GM23338 (cell line): ENCODE measurements around the gene TTC39A. TPM values are rescaled to one million over a fixed set of nuclear protein-coding genes. Genes with fewer than 3 reads are reported as not detected.
A peak's percentile ranks its signal among the peaks of the same experiment; 100 is the strongest.

ENCODE experiments used
- ATAC-seq: fragments of 200-7000 bp; cut with Tn5 transposase; 3 replicates; pipeline ENCODE4 v1.9.1; 2020
- DNase-seq: peaks from one replicate; pipeline ENCODE4 v3.0.0-alpha.2; 2015; ENCODE audit warnings: low spot score
- H2AFZ ChIP-seq: fragments of 200-600 bp; sonication (generic); 2 replicates; pipeline ENCODE4 v1.8.0; 2016; ENCODE audit warnings: antibody characterized with exemption, mild to moderate bottlenecking, moderate library complexity
- H3F3A ChIP-seq: fragments of 200-600 bp; sonication (generic); replicated peaks from 2 replicates; pipeline ENCODE4 v1.8.0; 2017; ENCODE audit warnings: antibody characterized with exemption, mixed run types, low read depth
- H3K27ac ChIP-seq: fragments of 200-600 bp; sonication (generic); 2 replicates; pipeline ENCODE4 v1.6.1; 2016; ENCODE audit warnings: low read depth
- H3K27me3 ChIP-seq: fragments of 200-600 bp; sonication (generic); 2 replicates; pipeline ENCODE4 v1.8.0; 2016; ENCODE audit warnings: mild to moderate bottlenecking, mixed run types, moderate library complexity; ENCODE audit not compliant: insufficient read depth
- H3K36me3 ChIP-seq: fragments of 200-600 bp; sonication (generic); 2 replicates; pipeline ENCODE4 v1.8.0; 2016; ENCODE audit warnings: mild to moderate bottlenecking; ENCODE audit not compliant: insufficient read depth
- H3K4me1 ChIP-seq: fragments of 200-600 bp; sonication (generic); 2 replicates; pipeline ENCODE4 v1.8.0; 2016; ENCODE audit warnings: mild to moderate bottlenecking, moderate library complexity; ENCODE audit not compliant: insufficient read depth
- H3K4me2 ChIP-seq: fragments of 200-600 bp; sonication (generic); 2 replicates; pipeline ENCODE4 v1.7.1; 2017; ENCODE audit warnings: mixed run types
- H3K4me3 ChIP-seq: fragments of 200-600 bp; sonication (generic); 2 replicates; pipeline ENCODE4 v1.6.1; 2016; ENCODE audit warnings: mixed run types
- H3K79me2 ChIP-seq: fragments of 200-600 bp; sonication (generic); replicated peaks from 2 replicates; pipeline ENCODE4 v1.8.0; 2017; ENCODE audit warnings: mild to moderate bottlenecking; ENCODE audit not compliant: insufficient read depth
- H3K9me2 ChIP-seq: fragments of 200-600 bp; sonication (generic); 2 replicates; pipeline ENCODE4 v1.8.0; 2017; ENCODE audit not compliant: insufficient read depth
- H4K20me1 ChIP-seq: fragments of 200-600 bp; sonication (generic); replicated peaks from 2 replicates; pipeline ENCODE4 v1.8.0; 2017; ENCODE audit warnings: mild to moderate bottlenecking; ENCODE audit not compliant: insufficient read depth
- H3K27ac Mint-ChIP-seq: 2 replicates; pipeline ENCODE4 v1.8.0; 2020; ENCODE audit warnings: inconsistent platforms, mild to moderate bottlenecking, moderate library complexity, mixed read lengths
- H3K27me3 Mint-ChIP-seq: 3 replicates; pipeline ENCODE4 v1.8.0; 2022; ENCODE audit warnings: low read depth, mild to moderate bottlenecking, moderate library complexity, mixed read lengths, inconsistent platforms; ENCODE audit not compliant: insufficient read depth, poor library complexity
- H3K36me3 Mint-ChIP-seq: 3 replicates; pipeline ENCODE4 v1.8.0; 2021; ENCODE audit warnings: low read depth, mild to moderate bottlenecking, inconsistent platforms, moderate library complexity, mixed read lengths
- H3K4me1 Mint-ChIP-seq: 3 replicates; pipeline ENCODE4 v1.8.0; 2020; ENCODE audit warnings: mild to moderate bottlenecking, inconsistent platforms, mixed read lengths
- H3K4me3 Mint-ChIP-seq: 3 replicates; pipeline ENCODE4 v1.8.0; 2021; ENCODE audit warnings: moderate library complexity, mild to moderate bottlenecking, inconsistent platforms, mixed read lengths
- H3K9me3 Mint-ChIP-seq: 3 replicates; pipeline ENCODE4 v1.8.0; 2020; ENCODE audit warnings: moderate library complexity, mild to moderate bottlenecking, inconsistent platforms, mixed read lengths
- ETS1 ChIP-seq: IDR thresholded peaks from 2 replicates; pipeline ENCODE4 v1.6.1; 2016; ENCODE audit warnings: antibody characterized with exemption
- JUNB ChIP-seq: IDR thresholded peaks from one replicate; pipeline ENCODE4 v1.6.1; 2016; ENCODE audit warnings: antibody characterized with exemption; ENCODE audit not compliant: unreplicated experiment
- REST ChIP-seq: IDR thresholded peaks from one replicate; pipeline ENCODE4 v1.6.1; 2018; ENCODE audit warnings: antibody characterized with exemption; ENCODE audit not compliant: unreplicated experiment
- ZNF114 ChIP-seq: fragments of 250-450 bp; sonication (Bioruptor Pico); IDR thresholded peaks from 2 replicates; pipeline ENCODE4 v1.5.0; 2020; ENCODE audit warnings: mild to moderate bottlenecking, moderate library complexity
- ZNF331 ChIP-seq: fragments of 250-450 bp; sonication (Bioruptor Pico); IDR thresholded peaks from 2 replicates; pipeline ENCODE4 v1.5.0; 2020; ENCODE audit warnings: low read depth, mild to moderate bottlenecking, moderate library complexity
- ZNF462 ChIP-seq: fragments of 250-450 bp; sonication (Bioruptor Pico); IDR thresholded peaks from 2 replicates; pipeline ENCODE4 v1.5.0; 2020; ENCODE audit warnings: mild to moderate bottlenecking, moderate library complexity
- polyA plus RNA-seq: library from polyadenylated mRNA; unstranded; fragments of >200 nt; fragmentation: Nextera tagmentation; extraction: Ambion mirVana; gene quantifications from 2 replicates; pipeline ENCODE4 v1.2.1, GENCODE V29; 2016
- total RNA-seq: library from RNA; depleted of rRNA; stranded (reverse); fragments of >200 nt; shearing (Covaris generic); gene quantifications from 2 replicates; pipeline ENCODE4 v1.2.3, GENCODE V29; 2014

The TTC39A gene
- total and polyA plus RNA-seq, 2 experiments from 2014 or later: 2.3 to 7.1 TPM

- Mint-ChIP-seq H3K4me1 (peaks cover 17% of the 10 kb centered on the region; the same call in 2 of the 3 replicates), H3K9me3 (peaks cover 10% of the 10 kb centered on the region; the same call in 2 of the 3 replicates), H3K27ac (no peak overlapping the region), H3K27me3 (peaks cover 13% of the 10 kb centered on the region), H3K36me3 (no peaks in the 10 kb centered on the region; the same call in 2 of the 3 replicates), H3K4me3 (no peak overlapping the region)
- peak; percentile 12 for ATAC-seq
- no peak for TF ChIP-seq ETS1
- TF ChIP-seq ZNF114 (CRISPR knock-in tag): no peak
- TF ChIP-seq ZNF331: no peak
- Histone ChIP-seq H3K4me1 (peaks cover 5% of the 10 kb centered on the region; the same call in 1 of the 2 replicates), H2AFZ (peak overlapping the region; percentile 96), H3K4me2 (peak overlapping the region; percentile 32; the same call in 1 of the 2 replicates), H3K27ac (no peak overlapping the region), H3K27me3 (no peaks in the 10 kb centered on the region), H4K20me1 (no peaks in the 10 kb centered on the region), H3K9me2 (no peaks in the 10 kb centered on the region), H3K36me3 (no peaks in the 10 kb centered on the region), H3K79me2 (no peaks in the 10 kb centered on the region), H3K4me3 (no peak overlapping the region), H3F3A (no peaks in the 10 kb centered on the region)
- no peak for DNase-seq
Measured at GRCh38 chr1:51295926-51296325, 34.4 kb downstream of the TTC39A start.

GRCh38 chr1:51294566-51295184, 35.7 kb downstream of the TTC39A start:
- Histone ChIP-seq H3K27ac (no peak overlapping the region), H4K20me1 (no peaks in the 10 kb centered on the region), H3K79me2 (no peaks in the 10 kb centered on the region), H3F3A (no peaks in the 10 kb centered on the region), H3K4me2 (no peak overlapping the region), H3K4me1 (peaks cover 5% of the 10 kb centered on the region; the same call in 1 of the 2 replicates), H3K36me3 (no peaks in the 10 kb centered on the region), H3K4me3 (no peak overlapping the region), H3K27me3 (no peaks in the 10 kb centered on the region), H2AFZ (no peak overlapping the region), H3K9me2 (no peaks in the 10 kb centered on the region)
- H3K27me3 Mint-ChIP-seq: peaks cover 14% of the 10 kb centered on the region
- peaks cover 8% of the 10 kb centered on the region; the same call in 2 of the 3 replicates for H3K9me3 Mint-ChIP-seq
- no peak for ATAC-seq
- H3K36me3 Mint-ChIP-seq: no peaks in the 10 kb centered on the region; the same call in 2 of the 3 replicates
- no peak overlapping the region for H3K27ac Mint-ChIP-seq
- DNase-seq: no peak
- no peak overlapping the region for H3K4me3 Mint-ChIP-seq
- peaks cover 17% of the 10 kb centered on the region; the same call in 2 of the 3 replicates for H3K4me1 Mint-ChIP-seq
- TF ChIP-seq ETS1 (no peak), JUNB (no peak), ZNF462 (CRISPR knock-in tag) (no peak), REST (no peak), ZNF114 (CRISPR knock-in tag) (no peak), ZNF331 (no peak)
